ENCODE data around the gene KRTAP12-1. TPM values are rescaled to one million over a fixed set of nuclear protein-coding genes. Genes with fewer than 3 reads are reported as not detected.
"Not testable (repeated sequence)": the region's sequence is repeated elsewhere in the genome, so short reads cannot be mapped to it uniquely, and the experiment has no call there.

Gene KRTAP12-1
- total and polyA plus RNA-seq, 8 donors: 2.0 TPM; not detected in 7

GRCh38 chr21:44686843-44687561 lies 5.0 kb upstream of the KRTAP12-1 start:
- intact Hi-C loops (cut with DNase I; ENCODE audit: low total_unique reads): no loop called here
- Histone ChIP-seq H3K36me3 (no peaks in the 10 kb centered on the region), H3K4me3 (no peak overlapping the region), H3K4me1 (no peaks in the 10 kb centered on the region), H3K27me3 (peaks cover 0 to 41% (median 32%) of the 10 kb centered on the region in 3 donors), H3K27ac (no peak overlapping the region), H3K9me3 (peaks cover 0 to under 1% (median 0%) of the 10 kb centered on the region in 4 donors)
- 32 to 50% (median 41%) methylated on average over 25 of the region's 25 CpGs for WGBS, 5 donors
- DNase-seq: no peak
- TF ChIP-seq POLR2AphosphoS5 (IDR thresholded peaks at IDR 0.05) (no peak), POLR2A (IDR thresholded peaks at IDR 0.05) (no peak), EP300 (IDR thresholded peaks at IDR 0.05) (no peak)
- TF ChIP-seq, protein P1, sequence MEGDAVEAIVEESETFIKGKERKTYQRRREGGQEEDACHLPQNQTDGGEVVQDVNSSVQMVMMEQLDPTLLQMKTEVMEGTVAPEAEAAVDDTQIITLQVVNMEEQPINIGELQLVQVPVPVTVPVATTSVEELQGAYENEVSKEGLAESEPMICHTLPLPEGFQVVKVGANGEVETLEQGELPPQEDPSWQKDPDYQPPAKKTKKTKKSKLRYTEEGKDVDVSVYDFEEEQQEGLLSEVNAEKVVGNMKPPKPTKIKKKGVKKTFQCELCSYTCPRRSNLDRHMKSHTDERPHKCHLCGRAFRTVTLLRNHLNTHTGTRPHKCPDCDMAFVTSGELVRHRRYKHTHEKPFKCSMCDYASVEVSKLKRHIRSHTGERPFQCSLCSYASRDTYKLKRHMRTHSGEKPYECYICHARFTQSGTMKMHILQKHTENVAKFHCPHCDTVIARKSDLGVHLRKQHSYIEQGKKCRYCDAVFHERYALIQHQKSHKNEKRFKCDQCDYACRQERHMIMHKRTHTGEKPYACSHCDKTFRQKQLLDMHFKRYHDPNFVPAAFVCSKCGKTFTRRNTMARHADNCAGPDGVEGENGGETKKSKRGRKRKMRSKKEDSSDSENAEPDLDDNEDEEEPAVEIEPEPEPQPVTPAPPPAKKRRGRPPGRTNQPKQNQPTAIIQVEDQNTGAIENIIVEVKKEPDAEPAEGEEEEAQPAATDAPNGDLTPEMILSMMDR (IDR thresholded peaks at IDR 0.05): no peak

DNA sequence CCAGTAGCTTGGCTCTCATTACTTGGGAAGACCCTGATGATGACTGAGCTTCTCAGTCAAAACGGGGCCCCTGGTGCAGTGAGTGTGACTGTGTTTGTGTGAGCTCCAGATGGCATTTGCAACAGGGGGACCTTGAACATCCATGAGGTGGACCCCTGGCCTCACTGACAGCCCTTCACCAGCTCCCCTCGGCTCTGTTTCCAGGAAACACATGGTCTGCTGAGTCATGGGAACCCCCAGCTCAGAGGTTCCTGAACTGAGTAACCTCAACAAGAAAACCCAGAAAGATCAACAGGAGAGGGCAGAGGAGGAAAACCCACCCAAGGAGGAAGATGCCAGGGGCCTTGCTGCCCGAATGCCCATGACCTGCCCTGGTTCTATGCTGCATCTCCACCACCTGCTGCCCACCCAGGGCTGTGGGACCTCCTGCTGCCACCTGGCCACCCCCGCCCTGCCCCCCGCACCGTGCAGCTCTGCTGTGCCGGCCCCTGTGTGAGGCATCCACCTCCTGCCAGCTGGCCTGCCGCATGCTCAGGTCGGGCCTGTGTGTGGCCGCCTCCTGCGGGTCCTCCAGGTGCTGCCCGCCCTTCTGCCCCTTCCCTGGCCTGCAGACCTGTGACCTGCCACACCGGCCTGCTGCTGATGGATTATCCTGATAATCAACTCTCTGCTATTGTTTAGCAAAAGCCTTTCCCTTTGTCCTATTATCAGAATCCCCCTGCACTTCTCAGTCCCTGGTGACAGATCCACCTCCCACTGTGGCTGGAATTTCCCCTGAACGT lies 4.2 kb upstream of the KRTAP12-1 start:
- 18 to 33% (median 29%) methylated on average over 6 to 14 of the region's 14 CpGs for WGBS, 5 donors
- Histone ChIP-seq H3K36me3 (no peaks in the 10 kb centered on the region), H3K4me1 (no peaks in the 10 kb centered on the region), H3K9me3 (no peaks in the 10 kb centered on the region), H3K27ac (no peak overlapping the region), H3K27me3 (peaks cover 0 to 41% (median 32%) of the 10 kb centered on the region in 3 donors), H3K4me3 (no peak overlapping the region)
- no peak for DNase-seq
- intact Hi-C loops (cut with DNase I; ENCODE audit: low total_unique reads): no loop called here
- TF ChIP-seq EP300 (IDR thresholded peaks at IDR 0.05) (no peak), POLR2A (IDR thresholded peaks at IDR 0.05) (no peak), POLR2AphosphoS5 (IDR thresholded peaks at IDR 0.05) (no peak)
- TF ChIP-seq, protein P1 (IDR thresholded peaks at IDR 0.05): no peak

- H3K4me3 ChIP-seq; H3K9me3 ChIP-seq; H3K4me1 ChIP-seq; intact Hi-C loops (cut with DNase I; ENCODE audit: low total_unique reads); H3K36me3 ChIP-seq; DNase-seq; H3K27ac ChIP-seq: not testable (repeated sequence)
- H3K27me3 ChIP-seq: peaks cover 0 to 41% (median 32%) of the 10 kb centered on the region in 3 donors
- 72 to 88% (median 75%) methylated on average over 6 of the region's 6 CpGs for WGBS, 5 donors
Observed at GRCh38 chr21:44685050-44685449, 3.1 kb upstream of the KRTAP12-1 start.

GRCh38 chr21:44684483-44684882 lies 2.5 kb upstream of the KRTAP12-1 start:
- intact Hi-C loops (cut with DNase I; ENCODE audit: low total_unique reads): no loop called here
- Histone ChIP-seq H3K36me3 (no peaks in the 10 kb centered on the region), H3K27me3 (peaks cover 0 to 41% (median 32%) of the 10 kb centered on the region in 3 donors), H3K27ac (no peak overlapping the region), H3K4me3 (no peak overlapping the region), H3K9me3 (no peaks in the 10 kb centered on the region), H3K4me1 (no peaks in the 10 kb centered on the region)
- WGBS, 5 donors: 60 to 73% (median 69%) methylated on average over 6 of the region's 6 CpGs
- no peak for DNase-seq
- TF ChIP-seq POLR2AphosphoS5 (IDR thresholded peaks at IDR 0.05): no peak
- TF ChIP-seq POLR2A (IDR thresholded peaks at IDR 0.05): no peak
- TF ChIP-seq, protein P1 (IDR thresholded peaks at IDR 0.05): no peak
- TF ChIP-seq EP300 (IDR thresholded peaks at IDR 0.05): no peak

All from stomach (tissue), 9 donors.